ENCODE results near the gene FLRT2.

The FLRT2 gene

GRCh38 chr14:85660243-85660922 is 130.4 kb downstream of the FLRT2 start:
- DNase-seq (ENCODE audit: low read depth, low spot score): no peak

- no peak for DNase-seq (ENCODE audit: low read depth, low spot score)
Measured at GRCh38 chr14:85662096-85662495, 132.2 kb downstream of the FLRT2 start.

- DNase-seq (ENCODE audit: low read depth, low spot score): no peak
Measured at GRCh38 chr14:85663256-85663655, 133.3 kb downstream of the FLRT2 start.

DNA sequence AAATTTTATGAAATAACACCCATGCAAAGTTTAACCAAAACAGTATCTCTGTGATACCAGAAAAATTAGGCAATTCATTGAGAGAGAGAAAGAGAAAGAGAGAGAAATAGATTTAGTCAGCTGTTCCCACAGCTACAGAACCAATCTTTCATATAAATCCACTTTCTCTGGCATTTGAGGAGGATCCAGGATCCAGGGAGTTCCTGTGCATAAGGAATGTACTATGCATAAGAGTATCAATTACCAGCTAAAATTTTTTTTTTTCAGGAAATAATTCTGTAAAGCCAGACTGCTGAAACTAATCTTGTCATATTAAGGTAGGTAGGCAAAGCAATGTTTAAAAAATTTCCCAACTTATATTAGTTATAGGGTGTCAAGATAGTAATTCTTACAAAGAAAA is 133.7 kb downstream of the FLRT2 start:
- no peak for DNase-seq (ENCODE audit: low read depth, low spot score)

DNA sequence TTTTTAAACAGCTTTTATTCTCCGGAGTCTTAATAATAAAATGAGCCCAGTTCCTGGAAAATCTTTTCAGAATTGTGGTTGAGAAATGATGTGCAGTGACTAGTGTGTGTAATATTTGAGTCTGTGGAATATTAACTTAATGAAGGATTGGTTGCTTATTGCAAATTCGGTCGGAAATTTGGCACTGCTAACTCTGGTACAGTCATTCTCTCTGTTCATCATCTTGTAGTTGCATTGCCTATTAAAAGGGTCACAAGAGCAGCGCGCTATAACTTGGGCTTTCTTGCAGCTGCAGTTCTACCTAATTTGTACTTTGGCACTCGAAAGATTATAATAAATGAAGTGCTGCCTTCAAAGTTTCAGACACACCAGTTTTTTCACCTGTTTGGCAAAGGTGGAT is 146.0 kb downstream of the FLRT2 start:
- no peak for DNase-seq (ENCODE audit: low read depth, low spot score)

DNA sequence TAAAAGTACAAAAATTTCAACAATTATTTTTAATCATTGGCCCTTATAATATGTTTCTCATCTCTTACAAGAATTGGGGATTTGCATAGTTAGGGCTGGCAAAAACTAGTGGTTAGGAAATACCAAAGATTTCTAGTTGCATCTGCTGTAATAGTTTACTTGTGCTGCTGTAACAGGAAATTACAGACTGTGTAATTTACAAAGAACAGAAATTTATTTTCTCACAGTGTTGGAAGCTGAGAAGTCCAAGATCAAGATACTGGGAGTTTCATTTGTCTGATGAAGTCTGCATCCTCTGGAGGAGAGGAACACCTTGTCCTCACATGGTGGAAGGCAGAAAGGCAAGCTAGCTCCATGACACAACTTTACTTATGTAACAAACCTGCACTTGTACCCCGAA is 157.0 kb downstream of the FLRT2 start:
- no peak for DNase-seq (ENCODE audit: low read depth, low spot score)

- no peak for DNase-seq (ENCODE audit: low read depth, low spot score)
Measured at GRCh38 chr14:85687456-85687855, 157.5 kb downstream of the FLRT2 start.

GRCh38 chr14:85688006-85688405 is 158.1 kb downstream of the FLRT2 start:
- DNase-seq (ENCODE audit: low read depth, low spot score): no peak

DNA sequence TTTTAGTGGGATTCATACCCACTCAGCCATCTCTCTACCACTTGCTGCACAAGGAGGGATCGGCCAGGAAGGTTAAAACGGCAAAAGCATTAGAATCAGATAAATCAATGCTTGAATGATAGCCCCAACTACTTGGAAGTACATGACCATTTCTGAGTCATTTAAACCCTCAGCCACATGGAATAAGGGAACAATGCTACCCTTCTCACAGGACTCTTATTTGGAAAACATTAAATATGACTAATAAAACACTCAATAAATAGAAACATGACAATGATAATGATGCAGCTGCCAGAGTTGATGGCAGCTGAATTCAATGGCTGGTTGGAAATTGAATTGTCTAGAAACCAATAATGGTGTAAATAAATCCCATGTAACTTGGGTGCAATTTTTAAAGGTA is 165.4 kb downstream of the FLRT2 start:
- DNase-seq (ENCODE audit: low read depth, low spot score): no peak

DNA sequence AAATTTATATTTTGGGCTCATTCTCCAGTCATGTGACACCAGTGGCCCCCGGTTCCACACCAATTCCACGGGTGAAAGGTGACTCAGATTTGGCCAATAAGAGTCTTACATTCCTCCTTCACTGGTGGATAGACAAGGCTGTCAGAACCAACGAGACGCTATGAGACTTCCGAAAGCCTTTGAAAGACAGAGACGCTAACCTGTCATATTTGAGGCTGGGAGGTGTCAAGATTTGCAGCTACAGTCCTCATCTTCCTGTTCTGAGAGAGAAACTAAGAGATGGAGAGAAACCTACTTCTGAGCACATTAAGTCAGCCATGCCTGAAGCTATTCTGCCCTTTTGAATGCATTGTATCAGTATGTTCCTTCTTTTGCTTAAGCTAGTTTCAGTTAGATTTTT is 171.2 kb downstream of the FLRT2 start:
- no peak for DNase-seq (ENCODE audit: low read depth, low spot score)

DNA sequence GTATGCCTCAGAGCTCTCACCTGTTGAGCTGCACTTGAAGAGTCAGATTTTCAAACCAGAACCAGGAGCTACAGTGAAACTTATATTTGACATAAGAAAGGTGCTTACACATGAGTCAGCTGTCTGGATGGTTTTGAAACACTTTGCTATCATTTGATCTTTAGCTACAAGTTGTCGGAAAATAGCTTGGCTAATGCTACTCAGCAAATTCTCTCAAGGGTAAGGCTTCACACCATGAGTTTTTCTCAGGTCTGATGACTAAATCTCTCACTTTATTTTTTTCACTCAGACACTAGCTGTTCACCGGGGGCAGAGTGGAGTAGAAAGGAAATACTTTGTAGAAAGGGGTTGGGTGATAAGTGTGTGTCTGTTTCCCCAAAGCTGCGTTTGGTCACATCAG is 171.8 kb downstream of the FLRT2 start:
- DNase-seq (ENCODE audit: low read depth, low spot score): no peak

DNA sequence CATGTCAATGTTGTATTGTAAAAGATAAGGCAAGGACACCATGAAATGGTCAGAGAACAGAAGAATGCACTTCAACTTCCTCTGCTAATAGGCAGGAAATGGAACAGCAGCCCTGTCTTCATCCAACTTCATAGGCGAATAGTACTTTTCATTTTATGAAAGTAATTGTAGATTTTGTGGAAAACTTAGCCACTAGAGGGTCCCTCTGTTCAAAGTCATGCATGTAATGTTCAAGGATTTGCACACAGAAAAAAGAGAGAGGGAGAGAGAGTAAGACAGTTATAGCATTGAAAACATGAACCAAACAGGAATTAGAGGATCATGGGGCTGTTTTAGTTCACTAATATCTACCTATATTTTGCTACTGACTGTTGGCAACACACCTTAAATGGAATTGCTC is 172.2 kb downstream of the FLRT2 start:
- DNase-seq (ENCODE audit: low read depth, low spot score): no peak

DNA sequence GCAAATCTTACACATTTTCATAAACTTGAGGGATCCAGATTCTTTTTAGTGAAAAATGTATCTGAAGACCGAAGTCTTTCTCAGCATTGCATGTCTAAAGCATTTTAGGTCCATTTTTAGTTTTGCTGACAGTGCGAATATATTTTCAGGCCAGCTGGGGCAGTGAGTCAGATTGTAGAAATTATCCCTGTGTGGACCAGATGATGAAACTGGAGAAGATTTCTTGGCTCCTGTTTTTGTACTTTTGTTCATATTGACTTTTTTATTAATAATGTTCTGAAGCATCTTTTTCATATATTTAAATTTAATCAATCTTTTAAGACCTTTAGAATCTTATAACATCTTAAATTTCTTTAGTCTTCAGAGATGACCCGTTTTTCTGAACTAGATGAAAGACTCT is 173.1 kb downstream of the FLRT2 start:
- no peak for DNase-seq (ENCODE audit: low read depth, low spot score)

Measured in brain pericyte (primary cell).